Measurements from ENCODE around the gene TRPV6.

TRPV6 gene

GRCh38 chr7:142906643-142907042, 21.1 kb upstream of the TRPV6 start:
- TF ChIP-seq CTCF (IDR thresholded peaks at IDR 0.05): no peak

GRCh38 chr7:142905759-142906158, 20.2 kb upstream of the TRPV6 start:
- TF ChIP-seq CTCF (IDR thresholded peaks at IDR 0.05): no peak

- TF ChIP-seq CTCF (IDR thresholded peaks at IDR 0.05): no peak
Measured at GRCh38 chr7:142904128-142904527, 18.6 kb upstream of the TRPV6 start.

GRCh38 chr7:142901426-142902259, 16.1 kb upstream of the TRPV6 start:
- no peak for TF ChIP-seq CTCF (IDR thresholded peaks at IDR 0.05)

- no peak for TF ChIP-seq CTCF (IDR thresholded peaks at IDR 0.05)
Measured at GRCh38 chr7:142899661-142900060, 14.1 kb upstream of the TRPV6 start.

GRCh38 chr7:142898377-142899170, 13.0 kb upstream of the TRPV6 start:
- no peak for TF ChIP-seq CTCF (IDR thresholded peaks at IDR 0.05)

GRCh38 chr7:142897691-142898090, 12.1 kb upstream of the TRPV6 start:
- no peak for TF ChIP-seq CTCF (IDR thresholded peaks at IDR 0.05)

All from LNCAP (cell line).